A673 (cell line): ENCODE data around the gene MGAT3.

Experiments used
- CTCF ChIP-seq: fragments of 300-800, 200-600 bp; sonication (generic); conservative IDR thresholded peaks from 2 replicates; pipeline ENCODE4 v1.5.1; 2017; ENCODE audit warnings: low read depth, mild to moderate bottlenecking, antibody characterized with exemption, low read length, moderate library complexity, mixed read lengths
- EZH2 ChIP-seq: fragments of 200-600 bp; sonication (generic); IDR thresholded peaks from 2 replicates; pipeline ENCODE4 v1.6.1; 2017; ENCODE audit warnings: borderline replicate concordance, low read depth, mild to moderate bottlenecking, mixed read lengths, antibody characterized with exemption, low read length; ENCODE audit not compliant: poor library complexity, severe bottlenecking

- TF ChIP-seq CTCF (no peak), EZH2 (no peak)
Measured at GRCh38 chr22:39492186-39492585, 35.4 kb downstream of the MGAT3 start.
